Omental fat pad (tissue), 4 donors: ENCODE measurements around the gene CDT1. TPM values are rescaled to one million over a fixed set of nuclear protein-coding genes. Genes with fewer than 3 reads are reported as not detected.

Source experiments
- ATAC-seq: fragments of 150-250 bp; one replicate; pipeline ENCODE4 v1.9.1; 2016; ENCODE audit warnings: mild to moderate bottlenecking, moderate library complexity; ENCODE audit not compliant: low FRiP score
- DNase-seq: peaks from one replicate; pipeline ENCODE4 v3.0.0-alpha.2; 2019; ENCODE audit warnings: low spot score
- CTCF ChIP-seq, 3 donors: fragments of 450-650 bp; IDR thresholded peaks; one replicate each; pipeline ENCODE4 v1.5.1; 2016 to 2017; ENCODE audit warnings: antibody characterized with exemption in 3 of 3, mild to moderate bottlenecking in 3 of 3, moderate library complexity in 2 of 3
- total RNA-seq, 4 donors: library from RNA; depleted of rRNA; stranded (reverse); fragments of >200 nt; gene quantifications; one replicate each; pipeline ENCODE4 v1.1.0, GENCODE V29; 2016

The CDT1 gene
- total RNA-seq, result 1 to 10 TPM in 2 of 4 donors, under 1 TPM in 2; 0.19 to 3.5 (median 1.6) TPM

GRCh38 chr16:88803264-88803987 lies at the start of gene CDT1:
TSS of gene CDT1 (plus strand) at chr16:88803789. CDS start at chr16:88803832, 43 bp downstream.
- DNase-seq (no peak), ATAC-seq (peak; percentile 69)
- TF ChIP-seq CTCF (IDR thresholded peaks at IDR 0.05), result no peak

- no peak for TF ChIP-seq CTCF (IDR thresholded peaks at IDR 0.05)
- ATAC-seq, result no peak
- no peak for DNase-seq
Observed at GRCh38 chr16:88754109-88754911, 49.3 kb upstream of the CDT1 start.

GRCh38 chr16:88754912-88755744 lies 48.5 kb upstream of the CDT1 start:
- DNase-seq (no peak), ATAC-seq (no peak)
- TF ChIP-seq CTCF (IDR thresholded peaks at IDR 0.05), result no peak

- ATAC-seq, result no peak
Observed at GRCh38 chr16:88755745-88756443, 47.7 kb upstream of the CDT1 start.

GRCh38 chr16:88758227-88758943 lies 45.2 kb upstream of the CDT1 start:
- ATAC-seq (no peak), DNase-seq (no peak)
- no peak for TF ChIP-seq CTCF (IDR thresholded peaks at IDR 0.05)

More at GRCh38 chr16:88755745-88756443, 47.7 kb upstream of the CDT1 start:
- no peak for TF ChIP-seq CTCF (IDR thresholded peaks at IDR 0.05)
- no peak for DNase-seq

- DNase-seq, result no peak
Observed at GRCh38 chr16:88758944-88759244, 44.7 kb upstream of the CDT1 start.

More at GRCh38 chr16:88758944-88759244, 44.7 kb upstream of the CDT1 start:
- TF ChIP-seq CTCF (IDR thresholded peaks at IDR 0.05), result no peak
- ATAC-seq, result no peak
